GM12878 (cell line): Measurements from ENCODE around the gene STK16. TPM values are rescaled to one million over a fixed set of nuclear protein-coding genes. Genes with fewer than 3 reads are reported as not detected.

Experiments used
- CEBPB ChIP-seq, 2 experiments: fragments of 150-350 bp in 1 of 2; IDR thresholded peaks; 2 replicates each; pipeline ENCODE4 v1.6.1; 2012 to 2014; ENCODE audit warnings: low read depth in 2 of 2, low read length in 2 of 2, borderline replicate concordance in 1 of 2, inconsistent platforms in 1 of 2
- CHD2 ChIP-seq: IDR thresholded peaks from 2 replicates; pipeline ENCODE4 v1.6.1; 2011; ENCODE audit warnings: low read depth, low read length, improper control_type of control experiment, borderline replicate concordance
- DPF2 ChIP-seq: fragments of 450-650 bp; IDR thresholded peaks from 2 replicates; pipeline ENCODE4 v1.6.1; 2017; ENCODE audit warnings: mild to moderate bottlenecking
- EED ChIP-seq: sonication (generic); IDR thresholded peaks from 2 replicates; pipeline ENCODE4 v1.6.1; 2016; ENCODE audit warnings: antibody characterized with exemption, low read depth
- EP300 ChIP-seq, 2 experiments: fragments of 150-350 bp in 1 of 2; IDR thresholded peaks; 2 replicates each; pipeline ENCODE4 v1.6.1; 2011 to 2012; ENCODE audit warnings: low read depth in 2 of 2, low read length in 2 of 2, borderline replicate concordance in 1 of 2, improper control_type of control experiment in 1 of 2, inconsistent platforms in 1 of 2; ENCODE audit not compliant: control insufficient read depth in 1 of 2
- FOS ChIP-seq: IDR thresholded peaks from 3 replicates; pipeline ENCODE4 v1.6.1; 2011; ENCODE audit warnings: borderline replicate concordance; ENCODE audit not compliant: insufficient read length; ENCODE audit errors: extremely low read depth
- FOXK2 ChIP-seq: fragments of 450-650 bp; IDR thresholded peaks from 2 replicates; pipeline ENCODE4 v1.6.1; 2017; ENCODE audit warnings: mild to moderate bottlenecking, moderate library complexity
- GABPA ChIP-seq: IDR thresholded peaks from 2 replicates; pipeline ENCODE4 v1.6.1; 2014; ENCODE audit warnings: antibody characterized with exemption, low read depth, mild to moderate bottlenecking, inconsistent platforms
- MXI1 ChIP-seq: fragments of 150-350 bp; IDR thresholded peaks from 2 replicates; pipeline ENCODE4 v1.6.1; 2011; ENCODE audit warnings: low read depth, mild to moderate bottlenecking, inconsistent platforms, low read length, improper control_type of control experiment
- MYC ChIP-seq: IDR thresholded peaks from 2 replicates; pipeline ENCODE4 v1.6.1; 2011; ENCODE audit warnings: mild to moderate bottlenecking, low read length, moderate library complexity, inconsistent platforms; ENCODE audit not compliant: insufficient read depth, insufficient replicate concordance, insufficient read length, severe bottlenecking
- NFXL1 ChIP-seq: fragments of 450-650 bp; IDR thresholded peaks from 2 replicates; pipeline ENCODE4 v1.6.1; 2017; ENCODE audit warnings: antibody characterized with exemption, mild to moderate bottlenecking, borderline replicate concordance
- PAX5 ChIP-seq: IDR thresholded peaks from 2 replicates; pipeline ENCODE4 v1.6.1; 2011; ENCODE audit warnings: low read depth, low read length, borderline replicate concordance
- PAX8 ChIP-seq: fragments of 450-650 bp; IDR thresholded peaks from 2 replicates; pipeline ENCODE4 v1.6.1; 2017; ENCODE audit warnings: mild to moderate bottlenecking, moderate library complexity
- POLR2A ChIP-seq: IDR thresholded peaks from 2 replicates; pipeline ENCODE4 v1.6.1; 2011; ENCODE audit warnings: low read depth, mild to moderate bottlenecking, low read length
- POLR2AphosphoS2 ChIP-seq: IDR thresholded peaks from 2 replicates; pipeline ENCODE4 v1.6.1; 2011; ENCODE audit warnings: low read depth, mild to moderate bottlenecking, low read length, improper control_type of control experiment, moderate library complexity
- RUNX3 ChIP-seq: IDR thresholded peaks from 2 replicates; pipeline ENCODE4 v1.6.1; 2012; ENCODE audit warnings: low read length, inconsistent platforms
- SIN3A ChIP-seq: IDR thresholded peaks from 2 replicates; pipeline ENCODE4 v1.6.1; 2012; ENCODE audit warnings: low read depth, low read length, improper control_type of control experiment
- SP1 ChIP-seq: IDR thresholded peaks from one replicate; pipeline ENCODE4 v1.6.1; 2011; ENCODE audit warnings: low read depth, low read length
- TAF1 ChIP-seq: IDR thresholded peaks from 2 replicates; pipeline ENCODE4 v1.6.1; 2011; ENCODE audit warnings: mild to moderate bottlenecking, low read depth, low read length, borderline replicate concordance
- TBL1XR1 ChIP-seq: IDR thresholded peaks from 2 replicates; pipeline ENCODE4 v1.6.1; 2012; ENCODE audit warnings: low read depth, low read length, improper control_type of control experiment
- TCF12 ChIP-seq: IDR thresholded peaks from 2 replicates; pipeline ENCODE4 v1.6.1; 2011; ENCODE audit warnings: low read depth, mild to moderate bottlenecking, low read length
- ZNF622 ChIP-seq: fragments of 450-650 bp; IDR thresholded peaks from 2 replicates; pipeline ENCODE4 v1.6.1; 2017; ENCODE audit warnings: mild to moderate bottlenecking, inconsistent platforms
- polyA plus RNA-seq, 11 experiments: library from polyadenylated mRNA; depleted of rRNA in 4 of 11; unstranded in 6 of 11; stranded (reverse) in 5 of 11; fragments of >200 nt; fragmentation: Nextera tagmentation in 4 of 11; fragmentation: Illumina TruSeq in 1 of 11; extraction: Ambion mirVana in 4 of 11; extraction: Trizol in 1 of 11; gene quantifications; 1 replicate in 1 of 11; 2 replicates in 10 of 11; pipeline versions ENCODE4 v1.2.1 to v1.2.3, GENCODE V29; 2011 to 2016; ENCODE audit warnings: inconsistent platforms in 2 of 11, missing spikeins in 2 of 11, low read depth in 1 of 11
- total RNA-seq, 4 experiments: library from RNA; depleted of rRNA in 3 of 4; stranded (reverse); fragments of >200 nt in 3 of 4; fragmentation: Illumina TruSeq in 1 of 4; extraction: Trizol in 1 of 4; gene quantifications; 2 replicates each; pipeline versions ENCODE4 v1.2.1 to v1.2.3, GENCODE V29; 2013 to 2021
- TF ChIP-seq, protein P1 (sequence below): fragments of 450-650 bp; IDR thresholded peaks from 2 replicates; pipeline ENCODE4 v1.6.1; 2017; ENCODE audit warnings: mild to moderate bottlenecking, moderate library complexity
- TF ChIP-seq, protein P2 (sequence below): fragments of 450-650 bp; IDR thresholded peaks from 2 replicates; pipeline ENCODE4 v1.6.1; 2017; ENCODE audit warnings: mild to moderate bottlenecking, low read depth, inconsistent platforms; ENCODE audit not compliant: poor library complexity, severe bottlenecking
- TF ChIP-seq, protein P3 (sequence below): IDR thresholded peaks from 2 replicates; pipeline ENCODE4 v1.6.1; 2012; ENCODE audit warnings: low read depth, low read length, improper control_type of control experiment

STK16 gene
- total and polyA plus RNA-seq, 10 of the 15 experiments (the other 5 are each of a cell fraction or from before 2014, with no cell fraction given): 4.3 to 50.1 (median 17.9) TPM

DNA sequence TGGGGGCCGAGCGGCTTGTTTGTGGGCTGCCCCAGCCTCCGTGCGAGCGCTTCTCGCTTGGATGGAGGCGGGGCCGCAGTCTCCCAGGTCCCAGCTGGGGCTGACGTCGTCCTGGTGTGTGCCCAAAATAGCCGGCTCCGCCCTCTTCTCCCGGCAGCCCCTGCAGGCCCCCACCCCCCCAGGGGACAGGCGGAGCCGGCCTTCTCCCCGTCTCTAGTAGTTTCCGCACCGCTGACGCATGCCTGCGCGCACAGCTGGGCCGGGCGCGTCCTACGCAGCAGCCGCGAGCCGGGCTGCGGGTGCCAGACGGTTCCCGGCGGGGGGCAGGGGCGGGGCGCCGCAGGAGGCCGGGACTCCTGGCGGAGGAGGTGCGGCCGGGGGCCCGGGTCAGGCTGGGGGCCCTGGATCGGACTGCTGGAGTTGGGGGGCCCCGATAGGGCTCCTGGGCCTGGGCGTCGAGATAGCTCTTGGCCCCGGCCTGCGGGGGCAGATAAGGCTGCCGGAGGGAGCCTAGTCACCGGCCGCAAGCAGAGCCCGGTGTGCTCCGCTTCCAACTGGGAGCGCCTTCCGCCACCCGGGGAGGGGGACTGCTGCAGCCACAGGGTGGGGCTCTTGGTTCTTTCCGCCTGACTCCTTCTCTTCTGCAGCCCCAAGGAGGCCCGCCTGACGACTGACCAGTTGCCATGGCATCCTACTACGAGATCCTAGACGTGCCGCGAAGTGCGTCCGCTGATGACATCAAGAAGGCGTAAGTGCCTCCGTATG lies 34.1 kb downstream of the STK16 start, which contains the start of gene DNAJB2 (continued):
- TF ChIP-seq, protein P1, sequence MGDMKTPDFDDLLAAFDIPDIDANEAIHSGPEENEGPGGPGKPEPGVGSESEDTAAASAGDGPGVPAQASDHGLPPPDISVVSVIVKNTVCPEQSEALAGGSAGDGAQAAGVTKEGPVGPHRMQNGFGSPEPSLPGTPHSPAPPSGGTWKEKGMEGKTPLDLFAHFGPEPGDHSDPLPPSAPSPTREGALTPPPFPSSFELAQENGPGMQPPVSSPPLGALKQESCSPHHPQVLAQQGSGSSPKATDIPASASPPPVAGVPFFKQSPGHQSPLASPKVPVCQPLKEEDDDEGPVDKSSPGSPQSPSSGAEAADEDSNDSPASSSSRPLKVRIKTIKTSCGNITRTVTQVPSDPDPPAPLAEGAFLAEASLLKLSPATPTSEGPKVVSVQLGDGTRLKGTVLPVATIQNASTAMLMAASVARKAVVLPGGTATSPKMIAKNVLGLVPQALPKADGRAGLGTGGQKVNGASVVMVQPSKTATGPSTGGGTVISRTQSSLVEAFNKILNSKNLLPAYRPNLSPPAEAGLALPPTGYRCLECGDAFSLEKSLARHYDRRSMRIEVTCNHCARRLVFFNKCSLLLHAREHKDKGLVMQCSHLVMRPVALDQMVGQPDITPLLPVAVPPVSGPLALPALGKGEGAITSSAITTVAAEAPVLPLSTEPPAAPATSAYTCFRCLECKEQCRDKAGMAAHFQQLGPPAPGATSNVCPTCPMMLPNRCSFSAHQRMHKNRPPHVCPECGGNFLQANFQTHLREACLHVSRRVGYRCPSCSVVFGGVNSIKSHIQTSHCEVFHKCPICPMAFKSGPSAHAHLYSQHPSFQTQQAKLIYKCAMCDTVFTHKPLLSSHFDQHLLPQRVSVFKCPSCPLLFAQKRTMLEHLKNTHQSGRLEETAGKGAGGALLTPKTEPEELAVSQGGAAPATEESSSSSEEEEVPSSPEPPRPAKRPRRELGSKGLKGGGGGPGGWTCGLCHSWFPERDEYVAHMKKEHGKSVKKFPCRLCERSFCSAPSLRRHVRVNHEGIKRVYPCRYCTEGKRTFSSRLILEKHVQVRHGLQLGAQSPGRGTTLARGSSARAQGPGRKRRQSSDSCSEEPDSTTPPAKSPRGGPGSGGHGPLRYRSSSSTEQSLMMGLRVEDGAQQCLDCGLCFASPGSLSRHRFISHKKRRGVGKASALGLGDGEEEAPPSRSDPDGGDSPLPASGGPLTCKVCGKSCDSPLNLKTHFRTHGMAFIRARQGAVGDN: peak; percentile 87
- no peak for TF ChIP-seq PAX8
- TF ChIP-seq, protein P2, sequence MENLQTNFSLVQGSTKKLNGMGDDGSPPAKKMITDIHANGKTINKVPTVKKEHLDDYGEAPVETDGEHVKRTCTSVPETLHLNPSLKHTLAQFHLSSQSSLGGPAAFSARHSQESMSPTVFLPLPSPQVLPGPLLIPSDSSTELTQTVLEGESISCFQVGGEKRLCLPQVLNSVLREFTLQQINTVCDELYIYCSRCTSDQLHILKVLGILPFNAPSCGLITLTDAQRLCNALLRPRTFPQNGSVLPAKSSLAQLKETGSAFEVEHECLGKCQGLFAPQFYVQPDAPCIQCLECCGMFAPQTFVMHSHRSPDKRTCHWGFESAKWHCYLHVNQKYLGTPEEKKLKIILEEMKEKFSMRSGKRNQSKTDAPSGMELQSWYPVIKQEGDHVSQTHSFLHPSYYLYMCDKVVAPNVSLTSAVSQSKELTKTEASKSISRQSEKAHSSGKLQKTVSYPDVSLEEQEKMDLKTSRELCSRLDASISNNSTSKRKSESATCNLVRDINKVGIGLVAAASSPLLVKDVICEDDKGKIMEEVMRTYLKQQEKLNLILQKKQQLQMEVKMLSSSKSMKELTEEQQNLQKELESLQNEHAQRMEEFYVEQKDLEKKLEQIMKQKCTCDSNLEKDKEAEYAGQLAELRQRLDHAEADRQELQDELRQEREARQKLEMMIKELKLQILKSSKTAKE: peak; percentile 13
- peak; percentile 83; the same call in 1 of the 2 replicates for TF ChIP-seq TCF12
- TF ChIP-seq MYC: no peak
- TF ChIP-seq CEBPB (IDR thresholded peaks at IDR 0.05; ENCODE audit: borderline replicate concordance in 1 of 2, low read depth in 2 of 2, low read length in 2 of 2): no peak
- TF ChIP-seq PAX5: peak; percentile 78; the same call in 1 of the 2 replicates
- peak; percentile 74 for TF ChIP-seq SP1
- TF ChIP-seq, protein P3, sequence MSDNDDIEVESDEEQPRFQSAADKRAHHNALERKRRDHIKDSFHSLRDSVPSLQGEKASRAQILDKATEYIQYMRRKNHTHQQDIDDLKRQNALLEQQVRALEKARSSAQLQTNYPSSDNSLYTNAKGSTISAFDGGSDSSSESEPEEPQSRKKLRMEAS: peak; percentile 67
- peak; percentile 72 to 83; a peak in 3 of 4 replicates for TF ChIP-seq EP300 (IDR thresholded peaks at IDR 0.05; ENCODE audit: borderline replicate concordance in 1 of 2, control insufficient read depth in 1 of 2, low read depth in 2 of 2, low read length in 2 of 2)
- peak; percentile 50; the same call in 1 of the 2 replicates for TF ChIP-seq RUNX3
- peak; percentile 63 for TF ChIP-seq TAF1
- TF ChIP-seq MXI1: peak; percentile 71
- TF ChIP-seq ZNF622: no peak
- TF ChIP-seq NFXL1: peak; percentile 47; the same call in 1 of the 2 replicates
- TF ChIP-seq EED: no peak; the same call in none of the 2 replicates
- no peak for TF ChIP-seq FOS
- TF ChIP-seq CHD2: peak; percentile 52; the same call in 1 of the 2 replicates
- TF ChIP-seq SIN3A: peak; percentile 74
- TF ChIP-seq DPF2: peak; percentile 90
- TF ChIP-seq POLR2AphosphoS2: peak; percentile 78
- 0 out of 2 replicates have a peak, but pooled peaks have one; percentile 1 for TF ChIP-seq FOXK2
- TF ChIP-seq POLR2A: peak; percentile 91
- TF ChIP-seq GABPA: no peak
- TF ChIP-seq TBL1XR1: peak; percentile 74; the same call in 1 of the 2 replicates
